ENCODE measurements around the gene EFNB3.

GRCh38 chr17:7673239-7673638 lies 31.8 kb upstream of the EFNB3 start:
- no peak for TF ChIP-seq GATA3 (IDR thresholded peaks at IDR 0.05; ENCODE audit: low read depth, low read length)
- no peak for TF ChIP-seq GATA2 (IDR thresholded peaks at IDR 0.05; ENCODE audit: low read depth, low read length)
